Peyer's patch (tissue), 4 donors: ENCODE measurements around the gene MRNIP. TPM values are rescaled to one million over a fixed set of nuclear protein-coding genes. Genes with fewer than 3 reads are reported as not detected.
"Not testable (repeated sequence)": the region's sequence is repeated elsewhere in the genome, so short reads cannot be mapped to it uniquely, and the experiment has no call there.

Experiments used
- DNase-seq, 3 donors: peaks; one replicate each; pipeline ENCODE4 v3.0.0-alpha.2; 2017 to 2019
- H3K27ac ChIP-seq, 4 donors: fragments of 200-600 bp; sonication (generic); one replicate each; pipeline ENCODE4 v1.5.1; 2016 to 2019
- H3K27me3 ChIP-seq, 2 donors: fragments of 200-600 bp; sonication (generic); one replicate each; pipeline ENCODE4 v1.5.1; 2019
- H3K36me3 ChIP-seq, 3 donors: fragments of 200-600 bp; sonication (generic); one replicate each; pipeline ENCODE4 v1.5.1; 2016 to 2019
- H3K4me1 ChIP-seq, 4 donors: fragments of 200-600 bp; sonication (generic); one replicate each; pipeline ENCODE4 v1.5.1; 2016 to 2019
- H3K4me3 ChIP-seq, 4 donors: fragments of 200-600 bp; sonication (generic); 1 replicate in 3 of 4; 2 replicates in 1 of 4; pipeline ENCODE4 v1.5.1; 2016 to 2019; ENCODE audit warnings: mild to moderate bottlenecking in 1 of 4
- H3K9me3 ChIP-seq, 4 donors: fragments of 200-600 bp; sonication (generic); one replicate each; pipeline ENCODE4 v1.5.1; 2016 to 2019; ENCODE audit warnings: mild to moderate bottlenecking in 1 of 4
- CTCF ChIP-seq, 6 experiments: fragments of 450-650 bp in 4 of 6; fragments of 200-600 bp in 2 of 6; sonication (generic) in 1 of 6; IDR thresholded peaks; one replicate each; pipeline ENCODE4 v1.5.1; 2017 to 2019; ENCODE audit warnings: antibody characterized with exemption in 6 of 6, mild to moderate bottlenecking in 3 of 6, moderate library complexity in 1 of 6
- POLR2A ChIP-seq, 2 donors: fragments of 450-650 bp; IDR thresholded peaks; one replicate each; pipeline ENCODE4 v1.5.1; 2017; ENCODE audit warnings: antibody characterized with exemption in 2 of 2, mild to moderate bottlenecking in 2 of 2, moderate library complexity in 2 of 2
- small RNA-seq, 2 donors: library from RNA; depleted of rRNA; stranded (forward); fragments of <200 nt; gene quantifications; one replicate each; pipeline ENCODE3, GENCODE V24; 2016
- total RNA-seq, 4 donors: library from RNA; depleted of rRNA; stranded (reverse); fragments of >200 nt; gene quantifications; one replicate each; pipeline ENCODE4 v1.1.0, GENCODE V29; 2016

MRNIP gene
- total RNA-seq, 4 donors from 2014 or later, result 21.5 to 120 (median 68.3) TPM

DNA sequence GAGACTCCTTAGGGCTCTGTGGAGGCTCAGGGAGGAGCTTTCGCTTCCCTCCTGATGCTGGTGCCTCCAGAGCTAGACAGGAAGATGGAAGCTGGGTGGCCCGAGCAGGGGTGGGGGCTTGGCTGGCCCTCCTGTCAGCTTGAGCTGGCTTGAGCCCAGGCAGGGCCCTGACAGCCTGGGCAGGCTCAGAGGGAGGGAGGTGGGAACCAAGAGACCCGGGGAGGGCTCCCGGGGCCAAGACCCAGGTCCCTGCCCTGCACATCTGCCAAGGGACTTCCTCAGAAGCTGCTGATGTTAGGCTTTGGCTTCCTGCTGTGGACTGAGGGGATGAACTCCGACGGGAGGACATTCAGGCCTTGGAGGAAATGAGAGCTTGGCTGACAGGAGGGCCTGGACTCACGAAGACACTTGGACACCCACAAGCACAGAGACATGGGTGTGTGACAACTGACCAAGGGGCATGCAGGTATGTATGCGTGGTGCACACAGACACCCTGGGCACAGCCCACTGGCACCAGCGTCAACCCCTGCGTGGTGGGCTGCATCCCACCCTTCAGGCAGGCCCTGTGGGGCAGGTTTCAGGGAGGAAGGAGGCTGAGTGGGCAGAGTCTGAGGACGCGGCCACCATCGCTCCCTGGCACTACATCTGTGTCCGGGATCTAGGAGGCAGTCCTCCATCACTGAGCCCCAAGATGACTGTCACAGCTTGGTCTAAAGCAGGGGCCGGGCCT lies 66.6 kb downstream of the MRNIP start:
- H3K4me1 ChIP-seq, result peaks cover 0 to 38% (median 24%) of the 10 kb centered on the region in 4 donors
- DNase-seq, result no peak
- no peaks in the 10 kb centered on the region for H3K9me3 ChIP-seq
- peak overlapping the region in 3 of 4 donors; percentile 55 to 62 (median 61) for H3K27ac ChIP-seq
- H3K27me3 ChIP-seq, result no peaks in the 10 kb centered on the region
- TF ChIP-seq POLR2A (IDR thresholded peaks at IDR 0.05), result no peak
- TF ChIP-seq CTCF (IDR thresholded peaks at IDR 0.05), result no peak
- H3K36me3 ChIP-seq, result peaks cover 0 to under 1% (median 0%) of the 10 kb centered on the region in 3 donors
- H3K4me3 ChIP-seq, result no peak overlapping the region

DNA sequence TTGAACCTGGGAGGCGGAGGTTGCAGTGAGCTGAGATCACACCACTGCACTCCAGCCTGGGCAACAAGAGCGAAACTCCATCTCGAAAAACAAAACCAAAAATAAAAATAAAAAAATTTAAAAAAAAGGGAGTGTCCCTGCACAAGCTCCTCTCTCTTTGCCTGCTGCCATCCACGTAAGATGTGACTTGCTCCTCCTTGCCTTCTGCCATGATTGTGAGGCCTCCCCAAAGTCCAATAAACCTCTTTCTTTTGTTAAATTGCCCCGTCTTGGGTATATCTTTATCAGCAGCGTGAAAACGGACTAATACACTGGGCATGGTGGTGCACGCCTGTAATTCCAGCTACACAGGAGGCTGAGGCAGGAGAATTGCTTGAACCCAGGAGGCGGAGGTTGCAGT lies 69.3 kb downstream of the MRNIP start:
- H3K27me3 ChIP-seq, H3K27ac ChIP-seq, DNase-seq, H3K9me3 ChIP-seq, H3K4me3 ChIP-seq, H3K36me3 ChIP-seq: not testable (repeated sequence)
- peaks cover 0 to 20% (median 7%) of the 10 kb centered on the region in 4 donors for H3K4me1 ChIP-seq

- TF ChIP-seq CTCF (IDR thresholded peaks at IDR 0.05), result no peak
- no peak for TF ChIP-seq POLR2A (IDR thresholded peaks at IDR 0.05)
- DNase-seq, result no peak
These were observed 70.3 kb downstream of the MRNIP start for GRCh38 chr5:179788193-179788854.

More at GRCh38 chr5:179788193-179788854, 70.3 kb downstream of the MRNIP start:
- no peaks in the 10 kb centered on the region for H3K9me3 ChIP-seq
- no peak overlapping the region for H3K4me3 ChIP-seq
- no peaks in the 10 kb centered on the region for H3K27me3 ChIP-seq
- H3K36me3 ChIP-seq, result no peaks in the 10 kb centered on the region
- peaks cover 0 to 10% (median under 1%) of the 10 kb centered on the region in 4 donors for H3K4me1 ChIP-seq
- H3K27ac ChIP-seq, result no peak overlapping the region

Small RNA genes within 50 kb of the gene (small RNA-seq; reads per million reads assigned to genes)
- gene MIR1229 (0 to 0.25 reads per million in 2 donors), gene RF00019 (0 reads per million in 2 donors)

Other genes starting within 250 kb of the MRNIP start
- 1,000 to 10,000 TPM in 1 of 4 donors, 100 to 1,000 TPM in 3; 566 to 2,149 (median 666) TPM for gene HNRNPH1, start 235.1 kb downstream of the MRNIP start, total RNA-seq
- not detected for gene CBY3, start 177.8 kb downstream of the MRNIP start, total RNA-seq
- 100 to 1,000 TPM; 171 to 324 (median 287) TPM for gene CANX, start 159.8 kb downstream of the MRNIP start, total RNA-seq
- gene MAML1, start 126.0 kb downstream of the MRNIP start, total RNA-seq, result 10 to 100 TPM; 29.6 to 43.1 (median 37.3) TPM
- gene LTC4S, start 64.8 kb downstream of the MRNIP start, total RNA-seq, result 10 to 100 TPM in 1 of 4 donors, 1 to 10 TPM in 2, not detected in 1; 1.9 to 12.4 (median 3.6) TPM
- gene MGAT4B, start 52.0 kb downstream of the MRNIP start, total RNA-seq, result 1,000 to 10,000 TPM in 2 of 4 donors, 100 to 1,000 TPM in 2; 366 to 1,291 (median 1,007) TPM
- 100 to 1,000 TPM; 287 to 417 (median 348) TPM for gene SQSTM1, start 37.9 kb downstream of the MRNIP start, total RNA-seq
- gene TBC1D9B, start 49.1 kb upstream of the MRNIP start, total RNA-seq, result 100 to 1,000 TPM in 3 of 4 donors, 10 to 100 TPM in 1; 89.7 to 281 (median 186) TPM
- 10 to 100 TPM; 29.7 to 54.5 (median 33.6) TPM for gene RNF130, start 212.9 kb upstream of the MRNIP start, total RNA-seq